ENCODE data around the gene SAA1.

DNA sequence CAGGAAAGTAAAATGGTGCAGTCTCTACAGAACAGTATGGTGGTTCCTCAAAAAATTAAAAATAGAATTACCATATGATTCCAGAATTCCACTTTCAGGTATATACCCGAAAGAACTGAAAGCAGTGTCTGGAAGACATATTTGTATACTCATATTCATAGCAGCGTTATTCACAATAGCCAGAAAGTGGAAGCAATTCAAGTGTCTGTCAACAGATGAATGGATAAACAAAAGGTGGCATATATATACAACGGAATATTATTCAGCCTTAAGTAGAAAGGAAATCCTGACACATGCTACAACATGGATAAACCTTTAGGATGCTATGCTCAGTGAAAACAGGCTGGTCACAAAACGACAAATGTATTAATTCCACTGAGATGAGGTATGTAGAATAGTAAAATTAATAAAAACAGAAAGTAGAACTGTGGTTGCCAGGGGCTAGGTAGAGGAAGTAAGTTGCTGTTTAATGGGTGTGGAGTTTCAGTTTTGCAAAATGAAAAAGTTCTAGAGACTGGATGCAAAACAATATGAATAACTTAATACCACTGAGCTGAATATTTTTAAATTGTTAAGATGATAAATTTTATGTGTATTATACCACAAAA lies 14.5 kb downstream of the SAA1 start:
- TF ChIP-seq, protein P1, sequence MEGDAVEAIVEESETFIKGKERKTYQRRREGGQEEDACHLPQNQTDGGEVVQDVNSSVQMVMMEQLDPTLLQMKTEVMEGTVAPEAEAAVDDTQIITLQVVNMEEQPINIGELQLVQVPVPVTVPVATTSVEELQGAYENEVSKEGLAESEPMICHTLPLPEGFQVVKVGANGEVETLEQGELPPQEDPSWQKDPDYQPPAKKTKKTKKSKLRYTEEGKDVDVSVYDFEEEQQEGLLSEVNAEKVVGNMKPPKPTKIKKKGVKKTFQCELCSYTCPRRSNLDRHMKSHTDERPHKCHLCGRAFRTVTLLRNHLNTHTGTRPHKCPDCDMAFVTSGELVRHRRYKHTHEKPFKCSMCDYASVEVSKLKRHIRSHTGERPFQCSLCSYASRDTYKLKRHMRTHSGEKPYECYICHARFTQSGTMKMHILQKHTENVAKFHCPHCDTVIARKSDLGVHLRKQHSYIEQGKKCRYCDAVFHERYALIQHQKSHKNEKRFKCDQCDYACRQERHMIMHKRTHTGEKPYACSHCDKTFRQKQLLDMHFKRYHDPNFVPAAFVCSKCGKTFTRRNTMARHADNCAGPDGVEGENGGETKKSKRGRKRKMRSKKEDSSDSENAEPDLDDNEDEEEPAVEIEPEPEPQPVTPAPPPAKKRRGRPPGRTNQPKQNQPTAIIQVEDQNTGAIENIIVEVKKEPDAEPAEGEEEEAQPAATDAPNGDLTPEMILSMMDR (conservative IDR thresholded peaks at IDR 0.05; ENCODE audit: low read length), result no peak
- no peak for TF ChIP-seq EZH2phosphoT487 (IDR thresholded peaks at IDR 0.05; ENCODE audit: borderline replicate concordance, low read depth, low read length)
